SU-DHL-6 (cell line): ENCODE measurements around the gene ST3GAL3.

Experiments used
- H2AFZ ChIP-seq: fragments of 200-600 bp; sonication (generic); 2 replicates; pipeline ENCODE4 v1.6.1; 2014; ENCODE audit warnings: low read depth, mild to moderate bottlenecking, moderate library complexity, mixed read lengths, antibody characterized with exemption, low read length; ENCODE audit not compliant: severe bottlenecking
- H3F3A ChIP-seq: fragments of 200-600 bp; shearing (Covaris generic); 2 replicates; pipeline ENCODE4 v1.6.0; 2016; ENCODE audit warnings: antibody characterized with exemption, mild to moderate bottlenecking; ENCODE audit not compliant: insufficient read depth
- H3K27ac ChIP-seq: fragments of 200-600 bp; sonication (generic); 2 replicates; pipeline ENCODE4 v1.5.1; 2016; ENCODE audit warnings: low read depth, mild to moderate bottlenecking, low read length, moderate library complexity, mixed read lengths
- H3K27me3 ChIP-seq: fragments of 200-600 bp; sonication (generic), shearing (Covaris generic); 2 replicates; pipeline ENCODE4 v1.6.0; 2014; ENCODE audit warnings: mild to moderate bottlenecking, low read length
- H3K36me3 ChIP-seq: fragments of 200-600 bp; sonication (generic); 2 replicates; pipeline ENCODE4 v1.6.1; 2014; ENCODE audit warnings: mild to moderate bottlenecking, low read length, mixed read lengths
- H3K4me2 ChIP-seq: fragments of 300-600, 200-600 bp; shearing (Covaris generic), sonication (generic); 2 replicates; pipeline ENCODE4 v1.6.0; 2014; ENCODE audit warnings: low read length, low read depth, mild to moderate bottlenecking; ENCODE audit not compliant: poor library complexity, severe bottlenecking
- H3K4me3 ChIP-seq: fragments of 200-600 bp; sonication (generic); 2 replicates; pipeline ENCODE4 v1.5.1; 2014; ENCODE audit warnings: antibody characterized with exemption, low read length, mild to moderate bottlenecking, mixed read lengths; ENCODE audit not compliant: insufficient read depth, poor library complexity, severe bottlenecking
- H3K79me2 ChIP-seq: fragments of 200-600 bp; sonication (generic); 2 replicates; pipeline ENCODE4 v1.6.1; 2014; ENCODE audit warnings: mild to moderate bottlenecking, low read length, moderate library complexity; ENCODE audit not compliant: insufficient read depth
- H3K9ac ChIP-seq: fragments of 200-600 bp; sonication (generic); 2 replicates; pipeline ENCODE4 v1.7.0; 2014; ENCODE audit warnings: mild to moderate bottlenecking, low read length
- H3K9me2 ChIP-seq: fragments of 200-600 bp; sonication (generic); replicated peaks from 2 replicates; pipeline ENCODE4 v1.6.1; 2014; ENCODE audit warnings: low read length; ENCODE audit not compliant: insufficient read depth
- H3K9me3 ChIP-seq: fragments of 200-600 bp; sonication (generic); 2 replicates; pipeline ENCODE4 v1.6.1; 2014; ENCODE audit warnings: low read length, mixed read lengths; ENCODE audit not compliant: insufficient read depth
- H4K20me1 ChIP-seq: fragments of 200-600 bp; sonication (generic); 2 replicates; pipeline ENCODE4 v1.6.1; 2014; ENCODE audit warnings: low read depth, mild to moderate bottlenecking, antibody characterized with exemption, low read length, moderate library complexity, mixed read lengths
- CTCF ChIP-seq: fragments of 200-600 bp; sonication (generic); IDR thresholded peaks from one replicate; pipeline ENCODE4 v1.5.1; 2017; ENCODE audit warnings: antibody characterized with exemption, mild to moderate bottlenecking, low read length, moderate library complexity; ENCODE audit not compliant: insufficient read depth, poor library complexity, severe bottlenecking
- EZH2phosphoT487 ChIP-seq: fragments of 200-600 bp; sonication (generic), shearing (Covaris generic); conservative IDR thresholded peaks from 2 replicates; pipeline ENCODE4 v1.6.1; 2018; ENCODE audit warnings: mild to moderate bottlenecking, antibody characterized with exemption, low read length, moderate library complexity, mixed read lengths

ST3GAL3 gene

GRCh38 chr1:43938383-43938782 lies 231.0 kb downstream of the ST3GAL3 start:
- Histone ChIP-seq H3K27me3 (no peaks in the 10 kb centered on the region), H3F3A (no peaks in the 10 kb centered on the region), H4K20me1 (no peaks in the 10 kb centered on the region), H3K9me3 (no peaks in the 10 kb centered on the region), H3K27ac (no peak overlapping the region), H3K9ac (no peak overlapping the region), H3K4me2 (no peak overlapping the region), H3K36me3 (no peaks in the 10 kb centered on the region), H2AFZ (no peak overlapping the region), H3K4me3 (no peak overlapping the region), H3K9me2 (no peaks in the 10 kb centered on the region), H3K79me2 (no peaks in the 10 kb centered on the region)
- TF ChIP-seq CTCF (no peak), EZH2phosphoT487 (no peak)

GRCh38 chr1:43938892-43939587 lies 231.7 kb downstream of the ST3GAL3 start:
- H3K9ac ChIP-seq = no peak overlapping the region
- no peak for TF ChIP-seq CTCF
- no peak for TF ChIP-seq EZH2phosphoT487
- H3K9me3 ChIP-seq = no peaks in the 10 kb centered on the region
- no peak overlapping the region for H3K4me3 ChIP-seq
- H3K36me3 ChIP-seq = no peaks in the 10 kb centered on the region
- no peaks in the 10 kb centered on the region for H3K9me2 ChIP-seq
- H3K79me2 ChIP-seq = no peaks in the 10 kb centered on the region
- no peaks in the 10 kb centered on the region for H3F3A ChIP-seq
- no peak overlapping the region for H2AFZ ChIP-seq
- H3K27ac ChIP-seq = no peak overlapping the region
- no peaks in the 10 kb centered on the region for H4K20me1 ChIP-seq
- H3K27me3 ChIP-seq = no peaks in the 10 kb centered on the region
- no peak overlapping the region for H3K4me2 ChIP-seq

DNA sequence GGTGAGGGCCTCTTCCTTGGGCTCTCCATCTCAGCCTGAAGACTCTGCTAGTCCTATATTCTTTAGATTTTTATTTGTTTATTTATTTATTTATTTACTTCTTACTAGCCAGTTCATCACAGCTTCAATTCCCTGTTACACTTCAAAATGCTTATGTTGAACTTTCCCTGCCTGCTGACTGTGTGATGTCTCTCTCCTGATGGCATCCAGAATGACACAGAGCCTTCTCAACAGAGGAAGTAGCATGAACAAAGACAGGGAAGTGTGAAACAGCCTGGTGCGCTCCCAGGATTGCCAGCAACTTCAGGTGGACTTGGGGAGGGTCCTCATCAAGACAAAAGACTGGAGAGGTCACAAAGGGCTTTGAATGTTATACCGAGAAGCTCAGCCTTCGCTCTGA lies 235.1 kb downstream of the ST3GAL3 start:
- Histone ChIP-seq H3K9ac (no peak overlapping the region), H3K79me2 (peaks cover 20% of the 10 kb centered on the region; the same call in 1 of the 2 replicates), H3K4me2 (no peak overlapping the region), H2AFZ (no peak overlapping the region), H3F3A (no peaks in the 10 kb centered on the region), H3K27ac (no peak overlapping the region), H3K4me3 (no peak overlapping the region), H4K20me1 (no peaks in the 10 kb centered on the region), H3K27me3 (no peaks in the 10 kb centered on the region), H3K9me2 (no peaks in the 10 kb centered on the region), H3K9me3 (no peaks in the 10 kb centered on the region), H3K36me3 (no peaks in the 10 kb centered on the region)
- TF ChIP-seq EZH2phosphoT487 (no peak), CTCF (no peak)
